Osteocyte (in vitro differentiated cells): ENCODE results near the gene PHLDA1. TPM values are rescaled to one million over a fixed set of nuclear protein-coding genes. Genes with fewer than 3 reads are reported as not detected.

Experiments used
- DNase-seq: peaks from one replicate; pipeline ENCODE4 v3.0.0; 2021; ENCODE audit warnings: mixed read lengths; ENCODE audit not compliant: unreplicated experiment; ENCODE audit errors: extremely low spot score
- H3K27ac Mint-ChIP-seq: one replicate; pipeline ENCODE4 v1.8.0; 2021; ENCODE audit warnings: mild to moderate bottlenecking, mixed read lengths; ENCODE audit not compliant: unreplicated experiment
- H3K27me3 Mint-ChIP-seq: one replicate; pipeline ENCODE4 v1.8.0; 2021; ENCODE audit warnings: mixed read lengths; ENCODE audit not compliant: unreplicated experiment
- H3K36me3 Mint-ChIP-seq: one replicate; pipeline ENCODE4 v1.8.0; 2021; ENCODE audit warnings: mixed read lengths; ENCODE audit not compliant: unreplicated experiment
- H3K4me1 Mint-ChIP-seq: one replicate; pipeline ENCODE4 v1.8.0; 2021; ENCODE audit warnings: mixed read lengths; ENCODE audit not compliant: unreplicated experiment
- H3K4me3 Mint-ChIP-seq: one replicate; pipeline ENCODE4 v1.8.0; 2021; ENCODE audit warnings: mild to moderate bottlenecking, moderate library complexity, mixed read lengths; ENCODE audit not compliant: unreplicated experiment
- H3K9me3 Mint-ChIP-seq: one replicate; pipeline ENCODE4 v1.8.0; 2021; ENCODE audit warnings: mixed read lengths; ENCODE audit not compliant: unreplicated experiment
- total RNA-seq: library from RNA; stranded (reverse); gene quantifications from 2 replicates; pipeline ENCODE4 v1.2.1, GENCODE V29; 2021
- TF ChIP-seq, protein P1 (sequence below): fragments of 200-600 bp; sonication (generic); IDR thresholded peaks from 2 replicates; pipeline ENCODE4 v1.5.0; 2021; ENCODE audit warnings: antibody characterized with exemption, mild to moderate bottlenecking, moderate library complexity

The PHLDA1 gene
- total RNA-seq, 1 donor from 2014 or later = 53.7 TPM

- no peak for DNase-seq
- H3K4me3 Mint-ChIP-seq = no peak overlapping the region
- peaks cover 52% of the 10 kb centered on the region for H3K36me3 Mint-ChIP-seq
- no peaks in the 10 kb centered on the region for H3K9me3 Mint-ChIP-seq
- peaks cover 7% of the 10 kb centered on the region for H3K4me1 Mint-ChIP-seq
- H3K27me3 Mint-ChIP-seq = no peaks in the 10 kb centered on the region
- TF ChIP-seq, protein P1, sequence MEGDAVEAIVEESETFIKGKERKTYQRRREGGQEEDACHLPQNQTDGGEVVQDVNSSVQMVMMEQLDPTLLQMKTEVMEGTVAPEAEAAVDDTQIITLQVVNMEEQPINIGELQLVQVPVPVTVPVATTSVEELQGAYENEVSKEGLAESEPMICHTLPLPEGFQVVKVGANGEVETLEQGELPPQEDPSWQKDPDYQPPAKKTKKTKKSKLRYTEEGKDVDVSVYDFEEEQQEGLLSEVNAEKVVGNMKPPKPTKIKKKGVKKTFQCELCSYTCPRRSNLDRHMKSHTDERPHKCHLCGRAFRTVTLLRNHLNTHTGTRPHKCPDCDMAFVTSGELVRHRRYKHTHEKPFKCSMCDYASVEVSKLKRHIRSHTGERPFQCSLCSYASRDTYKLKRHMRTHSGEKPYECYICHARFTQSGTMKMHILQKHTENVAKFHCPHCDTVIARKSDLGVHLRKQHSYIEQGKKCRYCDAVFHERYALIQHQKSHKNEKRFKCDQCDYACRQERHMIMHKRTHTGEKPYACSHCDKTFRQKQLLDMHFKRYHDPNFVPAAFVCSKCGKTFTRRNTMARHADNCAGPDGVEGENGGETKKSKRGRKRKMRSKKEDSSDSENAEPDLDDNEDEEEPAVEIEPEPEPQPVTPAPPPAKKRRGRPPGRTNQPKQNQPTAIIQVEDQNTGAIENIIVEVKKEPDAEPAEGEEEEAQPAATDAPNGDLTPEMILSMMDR = no peak
- H3K27ac Mint-ChIP-seq = no peak overlapping the region
Measured at GRCh38 chr12:76047742-76048141, 16.2 kb upstream of the PHLDA1 start.

DNA sequence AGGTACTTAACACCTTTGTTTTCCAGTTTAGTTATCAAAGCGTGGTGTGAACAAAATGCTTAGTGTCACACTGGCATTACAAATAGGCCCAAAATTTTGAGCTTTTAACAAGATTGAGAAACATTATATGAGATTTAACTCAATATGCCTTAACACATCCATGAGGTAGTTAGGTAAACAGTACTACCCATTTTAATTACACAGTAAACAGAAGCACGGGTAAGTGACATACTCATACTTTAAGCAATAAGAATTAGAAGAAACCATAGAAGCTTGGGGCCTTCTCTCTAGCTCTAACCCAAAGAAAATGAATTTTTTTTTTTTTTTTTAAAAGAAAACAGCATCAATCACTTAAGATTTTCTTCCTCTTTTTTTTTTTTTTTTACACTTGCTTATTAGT is 15.5 kb upstream of the PHLDA1 start:
- Mint-ChIP-seq H3K27me3 (no peaks in the 10 kb centered on the region), H3K4me3 (no peak overlapping the region), H3K4me1 (peaks cover 7% of the 10 kb centered on the region), H3K9me3 (no peaks in the 10 kb centered on the region), H3K27ac (no peak overlapping the region), H3K36me3 (peaks cover 52% of the 10 kb centered on the region)
- TF ChIP-seq, protein P1 = no peak
- DNase-seq = no peak

- Mint-ChIP-seq H3K9me3 (no peaks in the 10 kb centered on the region), H3K4me1 (peaks cover 10% of the 10 kb centered on the region), H3K4me3 (no peak overlapping the region), H3K27me3 (no peaks in the 10 kb centered on the region), H3K27ac (no peak overlapping the region), H3K36me3 (peaks cover 26% of the 10 kb centered on the region)
- DNase-seq = no peak
- TF ChIP-seq, protein P1 = no peak
Measured at GRCh38 chr12:76043377-76043776, 11.8 kb upstream of the PHLDA1 start.

DNA sequence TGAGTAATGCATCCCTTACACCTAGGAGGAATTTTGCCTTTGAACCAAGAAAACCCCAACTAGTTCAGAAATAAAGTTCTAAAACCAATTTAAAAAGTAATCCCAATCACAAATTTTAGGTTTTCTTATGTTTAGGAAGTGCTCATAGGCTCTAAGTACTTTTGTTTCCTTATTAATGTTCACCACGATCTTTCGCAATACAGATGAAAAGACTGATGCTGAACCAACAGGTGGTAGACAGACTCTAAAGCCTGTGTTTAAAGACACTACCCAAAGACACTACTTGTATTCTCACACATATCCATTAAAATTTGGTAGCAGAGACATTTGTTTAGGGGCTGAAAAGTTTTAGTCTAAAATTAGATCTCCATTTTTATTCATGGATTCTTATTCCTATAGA is 10.6 kb upstream of the PHLDA1 start:
- H3K27ac Mint-ChIP-seq = no peak overlapping the region
- TF ChIP-seq, protein P1 = no peak
- no peak for DNase-seq
- peaks cover 26% of the 10 kb centered on the region for H3K36me3 Mint-ChIP-seq
- no peaks in the 10 kb centered on the region for H3K9me3 Mint-ChIP-seq
- no peak overlapping the region for H3K4me3 Mint-ChIP-seq
- no peaks in the 10 kb centered on the region for H3K27me3 Mint-ChIP-seq
- H3K4me1 Mint-ChIP-seq = peaks cover 21% of the 10 kb centered on the region

GRCh38 chr12:76041406-76041805 is 9.8 kb upstream of the PHLDA1 start:
- Mint-ChIP-seq H3K4me3 (no peak overlapping the region), H3K27me3 (no peaks in the 10 kb centered on the region), H3K27ac (no peak overlapping the region), H3K4me1 (peaks cover 18% of the 10 kb centered on the region), H3K9me3 (no peaks in the 10 kb centered on the region), H3K36me3 (peaks cover 20% of the 10 kb centered on the region)
- no peak for DNase-seq
- TF ChIP-seq, protein P1 = no peak
